Measurements from ENCODE around the gene ZFPL1. TPM values are rescaled to one million over a fixed set of nuclear protein-coding genes. Genes with fewer than 3 reads are reported as not detected.

The ZFPL1 gene
- total and polyA plus RNA-seq, 4 donors: 24.9 to 69.9 (median 33.3) TPM

- Histone ChIP-seq H3K4me1 (ENCODE audit: control insufficient read depth in 1 of 2, insufficient read depth in 2 of 2, low read length in 2 of 2) (no peaks in the 10 kb centered on the region), H3K4me3 (ENCODE audit: low read length in 2 of 2) (no peak overlapping the region), H3K36me3 (ENCODE audit: control insufficient read depth in 1 of 2, insufficient read depth in 2 of 2, low read length in 1 of 2) (no peaks in the 10 kb centered on the region), H3K9me3 (ENCODE audit: control insufficient read depth, low read length) (no peaks in the 10 kb centered on the region), H3K27ac (ENCODE audit: low read depth in 1 of 2, low read length in 2 of 2) (no peak overlapping the region), H3K27me3 (ENCODE audit: control insufficient read depth in 1 of 2, insufficient read depth in 2 of 2, low read length in 1 of 2) (no peaks in the 10 kb centered on the region)
- WGBS, 2 donors: 81 to 82% methylated on average over 5 of the region's 5 CpGs
- no peak for ATAC-seq (ENCODE audit: low FRiP score)
- DNase-seq: no peak
- intact Hi-C loops (cut with DNase I): no loop called here
These were observed 39.0 kb upstream of the ZFPL1 start for GRCh38 chr11:65045061-65045460.

- DNase-seq (no peak), ATAC-seq (ENCODE audit: low FRiP score) (no peak)
- 77 to 84% methylated on average over 7 of the region's 7 CpGs for WGBS, 2 donors
- Histone ChIP-seq H3K4me1 (ENCODE audit: control insufficient read depth in 1 of 2, insufficient read depth in 2 of 2, low read length in 2 of 2) (no peaks in the 10 kb centered on the region), H3K27ac (ENCODE audit: low read depth in 1 of 2, low read length in 2 of 2) (no peak overlapping the region), H3K27me3 (ENCODE audit: control insufficient read depth in 1 of 2, insufficient read depth in 2 of 2, low read length in 1 of 2) (no peaks in the 10 kb centered on the region), H3K36me3 (ENCODE audit: control insufficient read depth in 1 of 2, insufficient read depth in 2 of 2, low read length in 1 of 2) (no peaks in the 10 kb centered on the region), H3K9me3 (ENCODE audit: control insufficient read depth, low read length) (no peaks in the 10 kb centered on the region), H3K4me3 (ENCODE audit: low read length in 2 of 2) (no peak overlapping the region)
- intact Hi-C loops (cut with DNase I): no loop called here
These were observed 38.3 kb upstream of the ZFPL1 start for GRCh38 chr11:65045728-65046127.

GRCh38 chr11:65047581-65048422 is 36.2 kb upstream of the ZFPL1 start:
- Histone ChIP-seq H3K27ac (ENCODE audit: low read depth in 1 of 2, low read length in 2 of 2) (no peak overlapping the region), H3K9me3 (ENCODE audit: control insufficient read depth, low read length) (no peaks in the 10 kb centered on the region), H3K27me3 (ENCODE audit: control insufficient read depth in 1 of 2, insufficient read depth in 2 of 2, low read length in 1 of 2) (no peaks in the 10 kb centered on the region), H3K4me1 (ENCODE audit: control insufficient read depth in 1 of 2, insufficient read depth in 2 of 2, low read length in 2 of 2) (no peaks in the 10 kb centered on the region), H3K36me3 (ENCODE audit: control insufficient read depth in 1 of 2, insufficient read depth in 2 of 2, low read length in 1 of 2) (no peaks in the 10 kb centered on the region), H3K4me3 (ENCODE audit: low read length in 2 of 2) (peak overlapping the region; percentile 2 to 15)
- WGBS, 2 donors: 8 to 9% methylated on average over 54 to 56 of the region's 56 CpGs
- intact Hi-C loops (cut with DNase I): no loop called here
- DNase-seq (peak; percentile 61 to 87), ATAC-seq (ENCODE audit: low FRiP score) (peak; percentile 64)

GRCh38 chr11:65051398-65051858 is 32.6 kb upstream of the ZFPL1 start:
- DNase-seq (no peak), ATAC-seq (ENCODE audit: low FRiP score) (no peak)
- H3K9me3 ChIP-seq (ENCODE audit: control insufficient read depth, low read length): no peaks in the 10 kb centered on the region
- intact Hi-C loops (cut with DNase I): no loop called here
- no peaks in the 10 kb centered on the region for H3K27me3 ChIP-seq (ENCODE audit: control insufficient read depth in 1 of 2, insufficient read depth in 2 of 2, low read length in 1 of 2)
- H3K4me1 ChIP-seq (ENCODE audit: control insufficient read depth in 1 of 2, insufficient read depth in 2 of 2, low read length in 2 of 2): no peaks in the 10 kb centered on the region
- no peaks in the 10 kb centered on the region for H3K36me3 ChIP-seq (ENCODE audit: control insufficient read depth in 1 of 2, insufficient read depth in 2 of 2, low read length in 1 of 2)
- H3K4me3 ChIP-seq (ENCODE audit: low read length in 2 of 2): no peak overlapping the region
- WGBS, 2 donors: 56% methylated on average over 9 of the region's 9 CpGs
- H3K27ac ChIP-seq (ENCODE audit: low read depth in 1 of 2, low read length in 2 of 2): no peak overlapping the region

- no peak for DNase-seq
- H3K27me3 ChIP-seq (ENCODE audit: control insufficient read depth in 1 of 2, insufficient read depth in 2 of 2, low read length in 1 of 2): no peaks in the 10 kb centered on the region
- H3K4me3 ChIP-seq (ENCODE audit: low read length in 2 of 2): no peak overlapping the region
- 53 to 57% methylated on average over 8 of the region's 8 CpGs for whole genome bisulfite sequencing, 2 donors
- H3K4me1 ChIP-seq (ENCODE audit: control insufficient read depth in 1 of 2, insufficient read depth in 2 of 2, low read length in 2 of 2): no peaks in the 10 kb centered on the region
- H3K27ac ChIP-seq (ENCODE audit: low read depth in 1 of 2, low read length in 2 of 2): no peak overlapping the region
- H3K36me3 ChIP-seq (ENCODE audit: control insufficient read depth in 1 of 2, insufficient read depth in 2 of 2, low read length in 1 of 2): no peaks in the 10 kb centered on the region
- no peak for ATAC-seq (ENCODE audit: low FRiP score)
- H3K9me3 ChIP-seq (ENCODE audit: control insufficient read depth, low read length): no peaks in the 10 kb centered on the region
- intact Hi-C loops (cut with DNase I): no loop called here
These were observed 30.1 kb upstream of the ZFPL1 start for GRCh38 chr11:65053827-65054508.

GRCh38 chr11:65055538-65055937 is 28.5 kb upstream of the ZFPL1 start:
- H3K4me3 ChIP-seq (ENCODE audit: low read length in 2 of 2): no peak overlapping the region
- H3K9me3 ChIP-seq (ENCODE audit: control insufficient read depth, low read length): no peaks in the 10 kb centered on the region
- H3K4me1 ChIP-seq (ENCODE audit: control insufficient read depth in 1 of 2, insufficient read depth in 2 of 2, low read length in 2 of 2): no peaks in the 10 kb centered on the region
- 75 to 79% methylated on average over 1 of the region's 1 CpG for WGBS, 2 donors
- no peaks in the 10 kb centered on the region for H3K27me3 ChIP-seq (ENCODE audit: control insufficient read depth in 1 of 2, insufficient read depth in 2 of 2, low read length in 1 of 2)
- H3K36me3 ChIP-seq (ENCODE audit: control insufficient read depth in 1 of 2, insufficient read depth in 2 of 2, low read length in 1 of 2): no peaks in the 10 kb centered on the region
- H3K27ac ChIP-seq (ENCODE audit: low read depth in 1 of 2, low read length in 2 of 2): no peak overlapping the region
- ATAC-seq (ENCODE audit: low FRiP score) (no peak), DNase-seq (no peak)
- intact Hi-C loops (cut with DNase I): no loop called here

GRCh38 chr11:65056999-65057398 is 27.0 kb upstream of the ZFPL1 start:
- Histone ChIP-seq H3K4me1 (ENCODE audit: control insufficient read depth in 1 of 2, insufficient read depth in 2 of 2, low read length in 2 of 2) (no peaks in the 10 kb centered on the region), H3K36me3 (ENCODE audit: control insufficient read depth in 1 of 2, insufficient read depth in 2 of 2, low read length in 1 of 2) (no peaks in the 10 kb centered on the region), H3K27me3 (ENCODE audit: control insufficient read depth in 1 of 2, insufficient read depth in 2 of 2, low read length in 1 of 2) (no peaks in the 10 kb centered on the region), H3K4me3 (ENCODE audit: low read length in 2 of 2) (no peak overlapping the region), H3K9me3 (ENCODE audit: control insufficient read depth, low read length) (no peaks in the 10 kb centered on the region), H3K27ac (ENCODE audit: low read depth in 1 of 2, low read length in 2 of 2) (no peak overlapping the region)
- no peak for DNase-seq
- no peak for ATAC-seq (ENCODE audit: low FRiP score)
- 88 to 91% methylated on average over 6 of the region's 6 CpGs for WGBS, 2 donors
- intact Hi-C loops (cut with DNase I): no loop called here

GRCh38 chr11:65057526-65057925 is 26.5 kb upstream of the ZFPL1 start:
- Histone ChIP-seq H3K27me3 (ENCODE audit: control insufficient read depth in 1 of 2, insufficient read depth in 2 of 2, low read length in 1 of 2) (no peaks in the 10 kb centered on the region), H3K9me3 (ENCODE audit: control insufficient read depth, low read length) (no peaks in the 10 kb centered on the region), H3K27ac (ENCODE audit: low read depth in 1 of 2, low read length in 2 of 2) (no peak overlapping the region), H3K36me3 (ENCODE audit: control insufficient read depth in 1 of 2, insufficient read depth in 2 of 2, low read length in 1 of 2) (no peaks in the 10 kb centered on the region), H3K4me1 (ENCODE audit: control insufficient read depth in 1 of 2, insufficient read depth in 2 of 2, low read length in 2 of 2) (no peaks in the 10 kb centered on the region), H3K4me3 (ENCODE audit: low read length in 2 of 2) (no peak overlapping the region)
- intact Hi-C loops (cut with DNase I): no loop called here
- DNase-seq (no peak), ATAC-seq (ENCODE audit: low FRiP score) (no peak)
- 76 to 89% methylated on average over 7 of the region's 7 CpGs for WGBS, 2 donors

- Histone ChIP-seq H3K36me3 (ENCODE audit: control insufficient read depth in 1 of 2, insufficient read depth in 2 of 2, low read length in 1 of 2) (no peaks in the 10 kb centered on the region), H3K27ac (ENCODE audit: low read depth in 1 of 2, low read length in 2 of 2) (no peak overlapping the region), H3K9me3 (ENCODE audit: control insufficient read depth, low read length) (no peaks in the 10 kb centered on the region), H3K4me1 (ENCODE audit: control insufficient read depth in 1 of 2, insufficient read depth in 2 of 2, low read length in 2 of 2) (no peaks in the 10 kb centered on the region), H3K27me3 (ENCODE audit: control insufficient read depth in 1 of 2, insufficient read depth in 2 of 2, low read length in 1 of 2) (no peaks in the 10 kb centered on the region), H3K4me3 (ENCODE audit: low read length in 2 of 2) (no peak overlapping the region)
- WGBS, 2 donors: 54 to 69% methylated on average over 11 to 13 of the region's 13 CpGs
- intact Hi-C loops (cut with DNase I): no loop called here
- no peak for ATAC-seq (ENCODE audit: low FRiP score)
- no peak for DNase-seq
These were observed 26.0 kb upstream of the ZFPL1 start for GRCh38 chr11:65058012-65058411.
